Naive thymus-derived CD4-positive, alpha-beta T cell (primary cell): ENCODE data around the gene ZNRD2. TPM values are rescaled to one million over a fixed set of nuclear protein-coding genes. Genes with fewer than 3 reads are reported as not detected.
"Not testable (repeated sequence)": the region's sequence is repeated elsewhere in the genome, so short reads cannot be mapped to it uniquely, and the experiment has no call there.

ENCODE experiments used
- ATAC-seq: fragments of 150-1000 bp; cut with Tn5 transposase; 2 replicates; pipeline ENCODE4 v1.10.0; 2021; ENCODE audit warnings: mild to moderate bottlenecking, moderate library complexity
- CTCF ChIA-PET: fragments of 350-600 bp; sonication (Branson Sonifier 250); formaldehyde crosslinking; loops from one replicate; lab custom pipeline; 2021; ENCODE audit warnings: antibody characterized with exemption; lab: Charles Lee
- POLR2A ChIA-PET: fragments of 350-600 bp; sonication (Branson Sonifier 250); formaldehyde crosslinking; loops from one replicate; lab custom pipeline; 2021; ENCODE audit warnings: antibody characterized with exemption, inconsistent platforms; lab: Charles Lee
- DNase-seq, 9 donors: peaks; one replicate each; pipeline versions ENCODE4 v3.0.0 to v3.0.0-alpha.2; 2020 to 2022; ENCODE audit warnings: mixed read lengths in 1 of 9
- H3K27ac ChIP-seq: one replicate; pipeline ENCODE4 v1.7.0; 2013; ENCODE audit warnings: mild to moderate bottlenecking, low read depth, low read length, moderate library complexity
- H3K27me3 ChIP-seq, 2 donors: one replicate each; pipeline ENCODE4 v1.7.0; 2013; ENCODE audit warnings: low read length in 2 of 2, mild to moderate bottlenecking in 2 of 2, moderate library complexity in 2 of 2; ENCODE audit not compliant: control insufficient read depth in 2 of 2, insufficient read depth in 2 of 2
- H3K36me3 ChIP-seq, 3 experiments: 1 replicate in 2 of 3; 2 replicates in 1 of 3; pipeline ENCODE4 v1.7.0; 2013; ENCODE audit warnings: low read length in 3 of 3, mild to moderate bottlenecking in 3 of 3, moderate library complexity in 1 of 3; ENCODE audit not compliant: insufficient read depth in 3 of 3, control insufficient read depth in 2 of 3
- H3K4me1 ChIP-seq, 2 donors: one replicate each; pipeline ENCODE4 v1.7.0; 2013; ENCODE audit warnings: low read length in 2 of 2, mild to moderate bottlenecking in 2 of 2, moderate library complexity in 1 of 2; ENCODE audit not compliant: control insufficient read depth in 2 of 2, insufficient read depth in 2 of 2
- H3K4me3 ChIP-seq: 2 replicates; pipeline ENCODE4 v1.7.0; 2013; ENCODE audit warnings: mild to moderate bottlenecking, low read length
- H3K9me3 ChIP-seq, 3 experiments: 1 replicate in 2 of 3; 2 replicates in 1 of 3; pipeline ENCODE4 v1.7.0; 2013; ENCODE audit warnings: low read length in 3 of 3; ENCODE audit not compliant: control insufficient read depth in 2 of 3
- H3K27ac Mint-ChIP-seq, 9 donors: one replicate each; pipeline ENCODE4 v1.8.0; 2020 to 2022; ENCODE audit warnings: mixed read lengths in 9 of 9, mild to moderate bottlenecking in 8 of 9, moderate library complexity in 5 of 9, inconsistent platforms in 2 of 9
- H3K27me3 Mint-ChIP-seq, 5 donors: one replicate each; pipeline ENCODE4 v1.8.0; 2021 to 2022; ENCODE audit warnings: mixed read lengths in 5 of 5, mild to moderate bottlenecking in 1 of 5
- H3K36me3 Mint-ChIP-seq, 5 donors: one replicate each; pipeline ENCODE4 v1.8.0; 2020 to 2022; ENCODE audit warnings: mixed read lengths in 5 of 5, mild to moderate bottlenecking in 3 of 5, inconsistent platforms in 1 of 5
- H3K4me1 Mint-ChIP-seq, 7 donors: one replicate each; pipeline ENCODE4 v1.8.0; 2020 to 2022; ENCODE audit warnings: mixed read lengths in 7 of 7, mild to moderate bottlenecking in 3 of 7, inconsistent platforms in 1 of 7
- H3K4me3 Mint-ChIP-seq, 10 donors: one replicate each; pipeline ENCODE4 v1.8.0; 2020 to 2022; ENCODE audit warnings: mild to moderate bottlenecking in 10 of 10, mixed read lengths in 10 of 10, moderate library complexity in 6 of 10, inconsistent platforms in 2 of 10
- H3K9me3 Mint-ChIP-seq, 11 donors: one replicate each; pipeline ENCODE4 v1.8.0; 2020 to 2022; ENCODE audit warnings: mixed read lengths in 11 of 11, mild to moderate bottlenecking in 4 of 11, inconsistent platforms in 1 of 11, moderate library complexity in 1 of 11
- intact Hi-C, 2 donors: fragments of 100-400 bp; cut with micrococcal nuclease; formaldehyde crosslinking; loops; one replicate each; pipeline ENCODE4 v1.15.1; 2023
- polyA plus RNA-seq, 2 donors: library from polyadenylated mRNA; unstranded; fragments of 300-500 nt; fragmentation: Illumina TruSeq; gene quantifications; one replicate each; pipeline ENCODE4 v1.2.3, GENCODE V29; 2021
- total RNA-seq, 6 experiments: library from RNA in 5 of 6; stranded (reverse) in 5 of 6; gene quantifications; 1 replicate in 5 of 6; 2 replicates in 1 of 6; pipeline ENCODE4 v1.2.3 and lab custom pipeline; 2021 to 2026

The ZNRD2 gene
- total and polyA plus RNA-seq, 7 experiments from 2014 or later, result 29.1 to 86.0 (median 40.2) TPM

- not testable (repeated sequence) for H3K27me3 ChIP-seq, ATAC-seq, H3K36me3 ChIP-seq, H3K27me3 Mint-ChIP-seq, H3K9me3 ChIP-seq, H3K36me3 Mint-ChIP-seq, H3K9me3 Mint-ChIP-seq
- CTCF ChIA-PET, result interaction anchor here (0.9 to 3.1 kb wide), 5 partner anchors 10 to 29 kb away, joined by 3 to 18 read pairs (median 8); no protein-coding TSS in a partner anchor
- Mint-ChIP-seq H3K4me3 (peak overlapping the region; percentile 74 to 99 (median 82)), H3K27ac (peak overlapping the region; percentile 94 to 99 (median 96)), H3K4me1 (peaks cover 48 to 76% (median 63%) of the 10 kb centered on the region in 7 donors)
- peaks cover 52 to 53% of the 10 kb centered on the region in 2 donors for H3K4me1 ChIP-seq
- intact Hi-C loops, result loop anchor here (1.0 kb wide), 2 partner anchors 9 to 12 kb away; no protein-coding TSS in a partner anchor
- H3K27ac ChIP-seq, result peak overlapping the region; percentile 96
- H3K4me3 ChIP-seq, result peak overlapping the region; percentile 49
- POLR2A ChIA-PET, result interaction anchor here (0.7 to 10.2 kb wide), 18 partner anchors 9 to 1723 kb away, joined by 3 to 186 read pairs (median 5); partner anchors contain the start of genes EHBP1L1, MALAT1 and PCNX3
- peak in 3 of 9 donors; percentile 41 to 46 (median 45) for DNase-seq
Observed at GRCh38 chr11:65564879-65565559, 5.3 kb upstream of the ZNRD2 start.

GRCh38 chr11:65565624-65566453, 4.4 kb upstream of the ZNRD2 start:
- CTCF ChIA-PET, result interaction anchor here (0.7 to 3.1 kb wide), 10 partner anchors 10 to 244 kb away, joined by 3 to 18 read pairs (median 4); partner anchors contain the start of gene EHBP1L1

GRCh38 chr11:65569164-65569972, 909 bp upstream of the ZNRD2 start:
- Histone ChIP-seq H3K36me3 (peaks cover 0 to 4% (median 0%) of the 10 kb centered on the region in 3 experiments), H3K9me3 (no peaks in the 10 kb centered on the region), H3K4me1 (peaks cover 63 to 67% of the 10 kb centered on the region in 2 donors), H3K27me3 (no peaks in the 10 kb centered on the region), H3K27ac (peak overlapping the region; percentile 96), H3K4me3 (peak overlapping the region; percentile 96)
- Mint-ChIP-seq H3K9me3 (peaks cover 0 to 1% (median 0%) of the 10 kb centered on the region in 11 donors), H3K4me1 (peaks cover 55 to 79% (median 69%) of the 10 kb centered on the region in 7 donors), H3K36me3 (peaks cover 0 to 19% (median 4%) of the 10 kb centered on the region in 5 donors), H3K27ac (peak overlapping the region; percentile 89 to 100 (median 99)), H3K27me3 (no peaks in the 10 kb centered on the region), H3K4me3 (peak overlapping the region; percentile 91 to 100 (median 97))
- POLR2A ChIA-PET, result interaction anchor here (0.7 to 6.3 kb wide), 12 partner anchors 8 to 146 kb away, joined by 3 to 90 read pairs (median 30); partner anchors contain the start of genes LTBP3, MALAT1, MAP3K11 and PCNX3
- DNase-seq (no peak), ATAC-seq (peak; percentile 32)
- intact Hi-C loops, result no loop called here
- CTCF ChIA-PET, result interaction anchor here (1.0 to 5.2 kb wide), 5 partner anchors 9 to 45 kb away, joined by 3 to 57 read pairs (median 4); partner anchors contain the start of gene MAP3K11

More at GRCh38 chr11:65565624-65566453, 4.4 kb upstream of the ZNRD2 start:
- ATAC-seq, result peak; percentile 17
- Mint-ChIP-seq H3K27ac (peak overlapping the region; percentile 94 to 99 (median 96)), H3K27me3 (no peaks in the 10 kb centered on the region), H3K4me3 (peak overlapping the region; percentile 74 to 99 (median 82)), H3K4me1 (peaks cover 47 to 75% (median 60%) of the 10 kb centered on the region in 7 donors), H3K9me3 (no peaks in the 10 kb centered on the region), H3K36me3 (peaks cover 0 to 7% (median 4%) of the 10 kb centered on the region in 5 donors)
- DNase-seq, result peak in 1 of 9 donors; percentile 33
- no peaks in the 10 kb centered on the region for H3K9me3 ChIP-seq
- H3K27ac ChIP-seq, result peak overlapping the region; percentile 96
- H3K27me3 ChIP-seq, result no peaks in the 10 kb centered on the region
- no peaks in the 10 kb centered on the region for H3K36me3 ChIP-seq
- peak overlapping the region; percentile 49 for H3K4me3 ChIP-seq
- POLR2A ChIA-PET, result interaction anchor here (0.6 to 10.2 kb wide), 19 partner anchors 8 to 470 kb away, joined by 3 to 186 read pairs (median 5); partner anchors contain the start of genes EHBP1L1, MALAT1, PCNX3 and VPS51
- peaks cover 52 to 55% of the 10 kb centered on the region in 2 donors for H3K4me1 ChIP-seq
- intact Hi-C loops, result loop anchor here (1.0 kb wide), 2 partner anchors 10 to 13 kb away; no protein-coding TSS in a partner anchor

- Histone ChIP-seq H3K27ac (peak overlapping the region; percentile 96), H3K27me3 (no peaks in the 10 kb centered on the region), H3K9me3 (no peaks in the 10 kb centered on the region), H3K36me3 (peaks cover 0 to 4% (median 0%) of the 10 kb centered on the region in 3 experiments), H3K4me1 (peaks cover 55% of the 10 kb centered on the region in 2 donors), H3K4me3 (peak overlapping the region; percentile 96)
- POLR2A ChIA-PET, result interaction anchor here (0.6 to 6.3 kb wide), 20 partner anchors 10 to 431 kb away, joined by 3 to 90 read pairs (median 6); partner anchors contain the start of genes BANF1, EIF1AD, KAT5 and LTBP3
- Mint-ChIP-seq H3K9me3 (peaks cover 0 to 1% (median 0%) of the 10 kb centered on the region in 11 donors), H3K27me3 (no peaks in the 10 kb centered on the region), H3K36me3 (peaks cover 0 to 19% (median 4%) of the 10 kb centered on the region in 5 donors), H3K4me1 (peaks cover 40 to 69% (median 62%) of the 10 kb centered on the region in 7 donors), H3K4me3 (peak overlapping the region; percentile 90 to 100 (median 96)), H3K27ac (peak overlapping the region in 8 of 9 donors; percentile 89 to 100 (median 94))
- CTCF ChIA-PET, result interaction anchor here (1.2 to 5.2 kb wide), 6 partner anchors 18 to 45 kb away, joined by 3 to 57 read pairs (median 8); no protein-coding TSS in a partner anchor
- no peak for ATAC-seq
- no peak for DNase-seq
- intact Hi-C loops, result loop anchor here (2.0 to 5.0 kb wide), 5 partner anchors 81 to 793 kb away; partner anchors contain the start of genes CFL1 (in 1 of the 2), KAT5 (in 1 of the 2), SF1 (in 1 of the 2) and SNX15 (in 1 of the 2)
Observed at GRCh38 chr11:65571420-65571819, 1.1 kb downstream of the ZNRD2 start.

GRCh38 chr11:65571940-65572339, 1.7 kb downstream of the ZNRD2 start:
- peaks cover 40 to 68% (median 57%) of the 10 kb centered on the region in 7 donors for H3K4me1 Mint-ChIP-seq
- peak overlapping the region; percentile 96 for H3K27ac ChIP-seq
- intact Hi-C loops, result loop anchor here (2.0 to 5.0 kb wide), 5 partner anchors 81 to 793 kb away; partner anchors contain the start of genes CFL1 (in 1 of the 2), KAT5 (in 1 of the 2), SF1 (in 1 of the 2) and SNX15 (in 1 of the 2)

More at GRCh38 chr11:65571940-65572339, 1.7 kb downstream of the ZNRD2 start:
- Mint-ChIP-seq H3K9me3 (peaks cover 0 to 1% (median 0%) of the 10 kb centered on the region in 11 donors), H3K4me3 (peak overlapping the region; percentile 90 to 100 (median 96)), H3K27me3 (no peaks in the 10 kb centered on the region), H3K36me3 (peaks cover 0 to 19% (median 4%) of the 10 kb centered on the region in 5 donors), H3K27ac (peak overlapping the region; percentile 82 to 100 (median 92))
- H3K4me3 ChIP-seq, result peak overlapping the region; percentile 96
- H3K36me3 ChIP-seq, result peaks cover 0 to 4% (median 0%) of the 10 kb centered on the region in 3 experiments
- POLR2A ChIA-PET, result interaction anchor here (0.6 to 6.3 kb wide), 26 partner anchors 11 to 430 kb away, joined by 3 to 90 read pairs (median 8); partner anchors contain the start of genes BANF1, EIF1AD, KAT5 and LTBP3
- CTCF ChIA-PET, result interaction anchor here (1.5 to 5.2 kb wide), 8 partner anchors 15 to 43 kb away, joined by 5 to 57 read pairs (median 8); partner anchors contain the start of gene PCNX3
- H3K9me3 ChIP-seq, result no peaks in the 10 kb centered on the region
- no peaks in the 10 kb centered on the region for H3K27me3 ChIP-seq
- peaks cover 54 to 55% of the 10 kb centered on the region in 2 donors for H3K4me1 ChIP-seq
- DNase-seq, result peak in 1 of 9 donors; percentile 42
- ATAC-seq, result no peak
